Left ventricle myocardium superior (tissue), 1 donor: ENCODE results near the gene STK40. TPM values are rescaled to one million over a fixed set of nuclear protein-coding genes. Genes with fewer than 3 reads are reported as not detected.

Source experiments
- ATAC-seq: fragments of 200-7000 bp; cut with Tn5 transposase; one replicate; pipeline ENCODE4 v1.9.1; 2020; ENCODE audit warnings: mild to moderate bottlenecking, moderate library complexity
- DNase-seq: peaks from one replicate; pipeline ENCODE4 v3.0.0-alpha.2; 2020
- intact Hi-C: fragments of 100-400 bp; cut with micrococcal nuclease; formaldehyde crosslinking; loops from one replicate; pipeline ENCODE4 v1.11.0; 2022
- total RNA-seq: library from RNA; stranded (reverse); fragmentation: NEBNext Ultra II Directional; extraction: Animal tissue kit (Norgen Biotek cat#: 25700); gene quantifications from one replicate; pipeline ENCODE4 v1.2.1, GENCODE V29; 2021
- donor health status: DM: no; HTN: yes; CAD: no; lungs with severe emphysema.

STK40 gene
- total RNA-seq, 1 donor from 2014 or later, result 78.4 TPM

DNA sequence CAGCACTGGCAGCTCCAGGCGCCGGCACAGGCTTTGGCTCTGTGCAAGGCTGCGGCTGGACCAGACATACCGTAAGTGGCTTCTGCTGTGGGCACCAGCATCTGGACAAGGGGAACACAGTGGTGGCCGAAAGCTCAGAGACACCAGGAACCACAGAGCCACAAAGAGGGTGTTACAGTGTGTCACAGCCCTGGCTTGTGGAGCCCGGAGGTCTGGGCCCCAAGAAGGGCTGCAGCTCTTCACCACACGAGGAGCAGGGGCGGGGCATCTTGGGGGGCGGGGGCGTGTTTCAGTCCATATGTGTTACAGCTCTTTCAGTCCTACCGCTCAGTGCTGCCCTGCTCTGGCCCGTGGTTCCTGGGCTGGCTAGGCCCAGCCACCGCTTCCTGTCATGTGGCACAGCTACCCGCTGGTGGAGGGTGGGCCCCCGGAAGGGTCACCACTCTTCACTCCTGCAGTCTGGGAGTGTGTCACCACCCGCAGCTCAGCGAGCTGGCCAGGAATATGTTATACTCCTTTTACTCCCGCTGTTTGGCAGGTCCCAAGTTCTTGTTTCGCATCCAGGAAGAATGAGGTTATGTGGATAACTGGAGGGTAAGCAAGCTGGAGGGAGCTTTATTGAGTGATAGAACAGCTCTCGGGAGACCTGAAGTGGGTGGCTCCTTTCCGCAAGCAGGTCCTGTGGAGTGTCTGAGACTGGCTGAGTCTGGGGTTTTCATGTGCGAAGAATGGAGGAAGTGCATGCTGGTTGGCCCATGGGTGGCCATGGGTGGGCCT, 15.3 kb upstream of the STK40 start:
- peak; percentile 84 for DNase-seq

DNA sequence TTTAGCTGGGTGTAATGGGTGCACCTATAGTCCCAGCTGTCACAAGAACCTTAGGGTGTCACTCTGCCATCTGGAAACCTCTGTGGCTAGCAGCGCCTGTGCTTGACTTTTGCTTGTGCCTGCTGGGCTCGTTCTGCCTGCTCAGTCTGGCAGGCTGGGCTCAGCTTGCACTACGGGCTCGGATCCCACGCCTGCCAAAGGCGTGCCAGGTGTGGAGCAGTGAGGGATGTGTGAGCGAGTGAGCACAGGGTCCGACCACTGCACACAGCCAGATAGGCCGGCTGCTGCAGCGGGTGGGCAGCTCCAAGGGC, 14.7 kb upstream of the STK40 start:
- intact Hi-C loops, result no loop called here
- ATAC-seq, result no peak
- DNase-seq, result no peak

More for the DNA sequence above, 15.3 kb upstream of the STK40 start:
- peak; percentile 49 for ATAC-seq
- intact Hi-C loops, result no loop called here

DNA sequence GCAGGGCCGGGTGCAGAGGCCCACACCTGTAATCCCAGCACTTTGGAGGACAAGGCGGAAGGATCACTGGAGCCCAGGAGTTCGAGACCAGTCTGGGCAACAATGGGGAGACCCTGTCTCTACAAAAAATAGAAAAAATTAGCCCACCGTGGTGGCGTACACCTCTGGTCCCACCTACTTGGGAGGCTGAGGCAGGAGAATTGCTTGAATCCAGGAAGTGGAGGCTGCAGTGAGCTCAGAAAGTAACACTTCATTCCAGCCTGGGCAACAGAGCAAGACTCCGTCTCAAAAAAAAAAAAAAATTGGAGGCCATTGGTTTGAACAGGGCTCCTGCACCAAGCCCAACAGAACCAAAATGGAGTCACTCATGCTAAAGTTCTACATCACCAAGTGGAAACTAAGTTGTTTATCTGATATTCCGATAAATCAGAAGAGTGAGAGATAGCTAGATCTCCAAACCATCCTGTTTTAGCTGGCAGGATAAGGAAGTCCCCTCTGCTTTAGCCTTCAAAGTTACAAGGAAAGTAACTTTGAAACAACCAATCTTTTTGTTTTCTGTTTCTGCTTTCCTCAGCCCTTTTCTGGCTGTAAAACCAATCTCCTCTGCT, 12.8 kb upstream of the STK40 start:
- ATAC-seq, result no peak
- no peak for DNase-seq
- intact Hi-C loops, result no loop called here

- ATAC-seq (peak; percentile 97), DNase-seq (peak; percentile 95)
- intact Hi-C loops, result no loop called here
Measured at GRCh38 chr1:36397378-36398230, 11.9 kb upstream of the STK40 start, which contains the start of gene LSM10. LSM10 (minus strand) TSS chr1:36397908; CDS start chr1:36394129, 3,779 bp downstream.

GRCh38 chr1:36397083-36397377, 11.3 kb upstream of the STK40 start:
- intact Hi-C loops, result no loop called here
- DNase-seq (no peak), ATAC-seq (peak; percentile 62)

DNA sequence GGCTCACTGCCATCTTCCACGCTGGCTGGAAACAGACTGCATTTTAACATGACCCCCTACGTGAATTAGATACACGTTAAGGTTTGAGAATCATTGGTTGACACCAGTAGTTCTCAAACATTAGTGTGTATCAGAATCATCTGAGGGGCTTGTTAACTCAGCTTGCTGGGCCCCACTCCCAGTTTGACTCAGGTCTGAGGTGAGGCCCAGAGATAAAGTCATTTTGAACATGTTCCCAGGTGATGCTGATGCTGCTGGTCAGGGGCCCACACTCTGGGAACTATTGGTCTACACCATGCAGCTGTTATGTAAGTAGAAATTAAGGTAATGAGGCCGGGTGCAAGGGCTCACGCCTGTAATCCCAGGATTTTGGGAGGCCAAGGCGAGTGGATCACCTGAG, 10.6 kb upstream of the STK40 start:
- intact Hi-C loops, result no loop called here
- ATAC-seq (no peak), DNase-seq (no peak)

DNA sequence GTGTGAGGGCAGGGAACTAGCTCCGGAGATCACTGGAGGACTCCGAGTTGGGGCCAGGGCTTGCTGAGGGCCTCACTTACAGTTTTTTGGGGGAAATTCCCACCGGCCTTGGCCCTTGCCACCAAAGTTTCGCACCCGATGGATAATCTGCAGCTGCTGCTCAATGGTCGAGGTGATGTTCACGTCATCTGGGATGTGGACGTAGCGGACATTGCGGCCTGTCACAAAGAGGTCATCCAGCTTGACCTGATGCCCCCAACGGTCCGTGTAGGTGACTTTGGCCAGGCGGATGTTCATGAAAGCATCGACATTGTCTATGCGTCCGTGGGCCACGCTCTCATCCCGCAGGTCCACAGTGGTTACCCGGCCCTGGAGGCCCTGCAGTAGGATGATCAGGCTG, 8.0 kb upstream of the STK40 start:
- intact Hi-C loops, result no loop called here
- DNase-seq (no peak), ATAC-seq (no peak)

DNA sequence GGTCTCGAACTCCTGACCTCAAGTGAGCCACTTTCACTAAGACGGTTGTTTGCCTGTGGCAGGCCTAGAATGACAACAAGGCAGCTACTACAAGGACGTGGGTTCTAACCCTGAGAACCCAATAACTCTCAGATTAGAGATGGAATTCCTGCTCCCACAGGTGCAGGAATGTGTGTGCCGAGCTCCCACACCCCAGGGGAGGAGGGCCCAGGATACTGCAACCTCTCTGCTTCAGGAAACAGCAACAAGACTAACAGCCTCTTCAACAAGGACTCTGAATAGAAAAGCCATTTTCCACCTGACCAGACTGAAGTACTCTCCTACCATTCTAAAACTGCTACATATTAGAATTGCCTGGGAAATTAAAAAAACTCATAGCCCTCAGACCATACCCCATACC, 7.1 kb upstream of the STK40 start:
- ATAC-seq, result no peak
- DNase-seq, result no peak
- intact Hi-C loops, result no loop called here

- ATAC-seq (no peak), DNase-seq (no peak)
- intact Hi-C loops, result no loop called here
Measured at GRCh38 chr1:36391271-36391670, 5.5 kb upstream of the STK40 start.

- ATAC-seq (no peak), DNase-seq (no peak)
- intact Hi-C loops, result no loop called here
Measured at GRCh38 chr1:36390411-36390810, 4.7 kb upstream of the STK40 start.

DNA sequence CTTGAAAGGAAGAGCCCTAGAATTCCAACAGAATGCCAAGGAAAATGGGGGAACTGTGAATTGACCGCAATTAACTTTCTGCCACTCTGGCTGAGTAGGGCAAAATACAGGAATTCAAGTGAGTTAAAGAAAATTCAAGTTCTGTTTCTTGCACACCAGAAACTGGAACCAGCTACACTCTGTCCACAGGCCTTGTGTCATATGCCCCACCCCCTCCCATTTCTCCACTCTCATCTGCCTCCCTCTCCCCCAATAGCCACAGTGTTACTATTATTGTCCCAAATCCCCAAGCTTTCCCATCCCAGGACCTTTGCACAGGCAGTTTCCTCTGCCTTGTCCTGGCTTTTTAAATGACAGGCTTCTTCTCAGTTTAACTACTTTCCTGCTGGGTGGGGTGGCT, 4.3 kb upstream of the STK40 start:
- no peak for DNase-seq
- no peak for ATAC-seq
- intact Hi-C loops, result no loop called here

DNA sequence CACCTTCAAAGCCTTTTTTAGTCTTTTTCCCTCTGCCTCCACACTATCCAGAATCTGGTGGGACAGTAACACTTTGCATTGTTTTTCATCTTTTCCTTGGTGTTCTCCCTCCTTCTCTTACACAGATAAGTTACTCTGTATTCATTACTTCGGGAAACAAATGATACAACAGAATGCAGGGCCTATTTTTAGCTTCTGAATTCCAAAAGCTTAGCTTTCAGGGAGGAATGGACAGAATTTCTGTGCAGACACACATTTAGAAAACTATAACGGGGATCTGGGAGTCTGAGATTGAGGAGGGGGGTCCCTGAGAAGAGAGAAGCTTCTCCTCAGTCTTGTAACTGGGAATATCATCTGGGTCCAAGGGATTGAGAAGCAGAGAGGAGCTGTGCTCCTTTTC, 3.5 kb upstream of the STK40 start:
- DNase-seq (no peak), ATAC-seq (no peak)
- intact Hi-C loops, result no loop called here

GRCh38 chr1:36387141-36387949, 1.6 kb upstream of the STK40 start:
- ATAC-seq, result peak; percentile 3
- peak; percentile 44 for DNase-seq
- intact Hi-C loops, result no loop called here

DNA sequence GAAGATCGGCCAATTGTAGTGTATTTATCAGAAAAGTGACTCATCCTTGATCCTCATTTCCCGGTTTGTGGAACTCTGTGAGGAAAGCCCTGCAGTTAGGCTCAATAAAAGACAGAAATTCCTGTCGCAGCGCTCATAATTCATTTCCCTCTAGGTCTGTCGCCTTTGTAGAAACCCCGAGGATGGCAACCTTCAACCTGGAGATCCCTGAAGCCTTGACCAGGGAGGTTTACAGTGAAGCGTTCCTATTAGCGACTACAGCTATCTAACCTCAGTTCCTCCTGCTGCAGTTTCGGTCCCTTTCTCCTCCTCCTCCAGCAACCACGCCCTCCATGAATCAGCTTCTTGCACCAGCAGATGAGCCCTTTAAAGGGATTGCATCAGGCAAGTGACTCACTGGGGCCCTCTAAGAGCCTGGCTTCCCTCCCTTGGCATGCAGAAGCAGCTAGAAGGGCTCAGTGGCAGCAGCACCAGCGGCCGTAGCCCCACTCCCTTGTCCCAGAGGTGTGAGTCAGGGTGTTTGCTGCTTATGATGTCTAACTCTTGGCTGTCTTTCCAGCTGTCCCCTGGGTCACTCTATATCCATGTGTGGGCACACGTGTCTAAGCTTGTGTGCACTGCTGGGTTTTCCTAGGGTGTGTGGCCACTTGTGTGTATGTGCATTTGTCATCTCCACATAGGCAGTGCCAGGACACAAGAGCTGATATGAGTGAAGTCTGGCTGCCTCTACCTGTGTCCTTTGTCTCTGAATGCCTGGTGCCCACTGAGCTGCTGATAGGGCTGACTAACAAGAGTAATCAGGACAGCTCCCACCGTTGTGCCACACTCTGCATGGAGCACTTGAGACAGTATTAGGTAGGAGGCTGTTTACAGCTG, 779 bp upstream of the STK40 start:
- intact Hi-C loops, result no loop called here
- peak; percentile 89 for DNase-seq
- ATAC-seq, result peak; percentile 82

DNA sequence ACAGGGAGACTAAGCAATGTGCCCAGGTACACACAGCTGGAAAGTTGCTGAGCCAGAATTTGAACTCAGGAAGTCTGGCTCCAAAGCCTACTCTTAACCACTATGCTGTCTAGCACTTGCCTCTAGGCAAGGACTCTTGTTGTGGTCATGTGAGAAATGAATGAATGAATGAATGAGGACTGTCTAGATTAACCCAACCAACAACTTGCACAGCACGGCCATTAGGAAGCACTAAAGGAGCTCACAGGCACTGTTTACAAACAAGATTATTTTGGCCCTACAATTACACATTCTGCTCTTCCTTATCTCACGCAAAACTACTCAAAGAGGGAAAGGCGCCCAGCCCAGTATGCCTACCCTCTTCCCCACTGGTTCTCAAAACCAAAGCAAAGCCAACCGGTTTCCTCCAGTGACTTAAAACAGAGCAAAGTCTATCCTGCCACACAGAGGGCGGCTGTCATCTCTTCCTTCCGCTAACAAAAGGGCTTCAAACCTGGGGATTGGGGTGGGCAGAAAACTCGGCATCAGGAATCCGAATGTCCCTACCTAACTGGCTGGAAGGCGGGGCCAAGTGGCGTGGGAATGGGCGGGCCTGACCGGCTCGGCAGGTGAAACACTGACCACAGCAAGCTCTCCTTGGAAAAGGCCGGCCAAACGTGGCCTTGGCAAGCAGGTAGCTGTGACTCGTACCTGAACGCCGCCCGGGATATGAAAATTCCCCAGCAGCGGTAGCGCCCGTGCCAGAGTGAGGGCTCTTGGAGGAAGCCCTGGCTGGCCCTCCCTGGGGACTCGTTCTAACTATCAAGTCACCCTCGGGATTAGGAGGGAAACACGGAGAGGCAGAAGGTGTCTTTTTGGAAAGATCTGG, 948 bp downstream of the STK40 start:
- intact Hi-C loops, result no loop called here
- peak; percentile 64 for DNase-seq
- no peak for ATAC-seq

GRCh38 chr1:36383240-36383639, 2.5 kb downstream of the STK40 start:
- intact Hi-C loops, result no loop called here
- ATAC-seq (no peak), DNase-seq (peak; percentile 73)

DNA sequence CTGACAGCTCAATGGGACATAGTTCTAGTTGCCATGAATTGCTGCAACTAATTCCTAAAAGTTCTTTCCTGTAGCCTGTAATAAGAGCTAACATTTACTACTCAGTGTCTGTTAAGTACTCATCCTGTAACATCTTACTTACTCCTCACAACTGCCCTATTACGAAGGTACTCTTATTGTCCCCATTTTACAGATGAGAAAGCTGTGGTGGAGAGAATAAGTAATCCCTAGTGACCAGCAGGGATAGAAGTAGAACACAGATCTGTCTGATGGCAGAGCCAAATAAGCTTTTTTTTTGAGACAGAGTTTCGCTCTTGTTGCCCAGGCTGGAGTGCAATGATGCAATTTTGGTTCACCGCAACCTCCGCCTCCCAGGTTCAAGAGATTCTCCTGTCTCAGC, 3.1 kb downstream of the STK40 start:
- intact Hi-C loops, result no loop called here
- no peak for ATAC-seq

DNA sequence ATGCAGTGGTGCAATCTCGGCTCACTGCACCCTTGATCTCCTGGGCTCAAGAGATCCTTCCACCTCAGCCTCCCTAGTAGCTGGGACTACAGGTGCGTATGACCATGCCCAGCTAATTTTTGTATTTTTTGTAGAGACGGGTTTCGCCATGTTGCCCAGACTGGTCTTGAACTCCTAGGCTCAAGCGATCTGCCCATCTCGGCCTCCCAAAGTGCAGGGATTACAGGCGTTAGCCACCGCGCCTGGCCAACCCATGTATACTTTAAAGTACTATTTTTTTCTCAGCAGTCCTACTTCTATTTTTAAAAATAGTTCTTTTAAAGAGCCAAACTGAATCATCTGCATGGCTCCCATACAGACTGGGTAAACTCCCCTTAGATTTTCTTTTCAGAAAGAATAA, 3.5 kb downstream of the STK40 start:
- no peak for DNase-seq
- intact Hi-C loops, result no loop called here
- no peak for ATAC-seq

More for the DNA sequence above, 3.1 kb downstream of the STK40 start:
- no peak for DNase-seq
